ENCODE data around the gene ANP32B. TPM values are rescaled to one million over a fixed set of nuclear protein-coding genes. Genes with fewer than 3 reads are reported as not detected.

ANP32B gene
- polyA plus RNA-seq, 1 of the 3 experiments (the other 2 are of a cell fraction), result 28.4 TPM

DNA sequence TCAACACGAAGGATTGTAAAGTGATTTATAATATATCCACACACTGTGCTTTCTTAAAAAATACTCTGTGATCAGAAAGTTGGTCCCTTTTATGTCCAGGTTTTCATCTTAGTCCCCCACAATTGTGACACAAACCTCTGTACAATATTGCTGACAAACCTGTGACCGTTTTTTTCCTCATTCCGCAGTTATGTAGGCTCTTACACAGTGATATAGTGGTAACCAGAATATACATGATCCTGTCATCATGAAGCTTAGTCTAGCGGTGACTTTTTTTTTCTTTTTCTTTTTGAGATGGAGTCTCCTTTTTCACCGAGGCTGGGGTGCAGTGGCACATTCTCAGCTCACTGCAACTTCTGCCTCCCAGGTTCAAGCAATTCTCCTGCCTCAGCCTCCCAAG is 8.7 kb downstream of the ANP32B start:
- H3F3A ChIP-seq (replicated peaks; ENCODE audit: insufficient read depth), result peaks cover 8% of the 10 kb centered on the region
- no peak overlapping the region for H3K9ac ChIP-seq
- H3K36me3 ChIP-seq (replicated peaks in 1 of 2; ENCODE audit: control insufficient read depth in 1 of 2, insufficient read depth in 2 of 2, low read length in 1 of 2), result peaks cover 8 to 23% of the 10 kb centered on the region in 2 experiments
- H3K4me1 ChIP-seq (ENCODE audit: control insufficient read depth in 1 of 2, insufficient read depth in 2 of 2, low read depth in 1 of 2, low read length in 1 of 2), result peaks cover 4 to 19% of the 10 kb centered on the region in 2 experiments; a peak in 3 of 4 replicates
- H3K9me2 ChIP-seq, result no peaks in the 10 kb centered on the region
- H3K4me3 ChIP-seq (ENCODE audit: low read depth in 2 of 2, low read length in 1 of 2), result no peak overlapping the region
- no peaks in the 10 kb centered on the region for H3K27me3 ChIP-seq (ENCODE audit: insufficient read depth)
- ChIA-PET CTCF (interaction anchor here (0.7 kb wide), 2 partner anchors 9 to 68 kb away, joined by 3 to 4 read pairs; partner anchors contain the start of gene ANP32B), POLR2A (interaction anchor here (1.2 kb wide), 1 partner anchor 8 kb away, joined by 3 read pairs; no protein-coding TSS in a partner anchor)
- peaks cover 91% of the 10 kb centered on the region for H4K20me1 ChIP-seq (ENCODE audit: insufficient read depth)
- H3K4me2 ChIP-seq, result no peak overlapping the region
- no peak overlapping the region for H3K27ac ChIP-seq (ENCODE audit: low read depth in 2 of 2, low read length in 1 of 2)
- DNase-seq, result no peak
- peaks cover 100% of the 10 kb centered on the region for H3K79me2 ChIP-seq (ENCODE audit: insufficient read depth)
- no peaks in the 10 kb centered on the region for H3K9me3 ChIP-seq
- H2AFZ ChIP-seq (ENCODE audit: low read depth), result no peak overlapping the region
- TF ChIP-seq FOXM1 (IDR thresholded peaks at IDR 0.05; ENCODE audit: low read depth) (no peak), TEAD4 (IDR thresholded peaks at IDR 0.05; ENCODE audit: borderline replicate concordance, insufficient read depth) (no peak), ELF1 (IDR thresholded peaks at IDR 0.05) (no peak), GATA2 (CRISPR knock-in tag; IDR thresholded peaks at IDR 0.05) (no peak), EZH2phosphoT487 (IDR thresholded peaks at IDR 0.05; ENCODE audit: borderline replicate concordance, low read depth) (no peak), SMC3 (IDR thresholded peaks at IDR 0.05; ENCODE audit: low read depth, low read length) (no peak), NRF1 (IDR thresholded peaks at IDR 0.05; ENCODE audit: low read depth, low read length) (no peak), TCF12 (IDR thresholded peaks at IDR 0.05) (no peak), FOXJ3 (CRISPR knock-in tag; IDR thresholded peaks at IDR 0.05) (no peak)
- TF ChIP-seq, protein P1, sequence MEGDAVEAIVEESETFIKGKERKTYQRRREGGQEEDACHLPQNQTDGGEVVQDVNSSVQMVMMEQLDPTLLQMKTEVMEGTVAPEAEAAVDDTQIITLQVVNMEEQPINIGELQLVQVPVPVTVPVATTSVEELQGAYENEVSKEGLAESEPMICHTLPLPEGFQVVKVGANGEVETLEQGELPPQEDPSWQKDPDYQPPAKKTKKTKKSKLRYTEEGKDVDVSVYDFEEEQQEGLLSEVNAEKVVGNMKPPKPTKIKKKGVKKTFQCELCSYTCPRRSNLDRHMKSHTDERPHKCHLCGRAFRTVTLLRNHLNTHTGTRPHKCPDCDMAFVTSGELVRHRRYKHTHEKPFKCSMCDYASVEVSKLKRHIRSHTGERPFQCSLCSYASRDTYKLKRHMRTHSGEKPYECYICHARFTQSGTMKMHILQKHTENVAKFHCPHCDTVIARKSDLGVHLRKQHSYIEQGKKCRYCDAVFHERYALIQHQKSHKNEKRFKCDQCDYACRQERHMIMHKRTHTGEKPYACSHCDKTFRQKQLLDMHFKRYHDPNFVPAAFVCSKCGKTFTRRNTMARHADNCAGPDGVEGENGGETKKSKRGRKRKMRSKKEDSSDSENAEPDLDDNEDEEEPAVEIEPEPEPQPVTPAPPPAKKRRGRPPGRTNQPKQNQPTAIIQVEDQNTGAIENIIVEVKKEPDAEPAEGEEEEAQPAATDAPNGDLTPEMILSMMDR (IDR thresholded peaks at IDR 0.05), result no peak
- TF ChIP-seq, protein P2, sequence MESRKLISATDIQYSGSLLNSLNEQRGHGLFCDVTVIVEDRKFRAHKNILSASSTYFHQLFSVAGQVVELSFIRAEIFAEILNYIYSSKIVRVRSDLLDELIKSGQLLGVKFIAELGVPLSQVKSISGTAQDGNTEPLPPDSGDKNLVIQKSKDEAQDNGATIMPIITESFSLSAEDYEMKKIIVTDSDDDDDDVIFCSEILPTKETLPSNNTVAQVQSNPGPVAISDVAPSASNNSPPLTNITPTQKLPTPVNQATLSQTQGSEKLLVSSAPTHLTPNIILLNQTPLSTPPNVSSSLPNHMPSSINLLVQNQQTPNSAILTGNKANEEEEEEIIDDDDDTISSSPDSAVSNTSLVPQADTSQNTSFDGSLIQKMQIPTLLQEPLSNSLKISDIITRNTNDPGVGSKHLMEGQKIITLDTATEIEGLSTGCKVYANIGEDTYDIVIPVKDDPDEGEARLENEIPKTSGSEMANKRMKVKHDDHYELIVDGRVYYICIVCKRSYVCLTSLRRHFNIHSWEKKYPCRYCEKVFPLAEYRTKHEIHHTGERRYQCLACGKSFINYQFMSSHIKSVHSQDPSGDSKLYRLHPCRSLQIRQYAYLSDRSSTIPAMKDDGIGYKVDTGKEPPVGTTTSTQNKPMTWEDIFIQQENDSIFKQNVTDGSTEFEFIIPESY (IDR thresholded peaks at IDR 0.05; ENCODE audit: borderline replicate concordance, low read depth), result no peak
- TF ChIP-seq, protein P3, sequence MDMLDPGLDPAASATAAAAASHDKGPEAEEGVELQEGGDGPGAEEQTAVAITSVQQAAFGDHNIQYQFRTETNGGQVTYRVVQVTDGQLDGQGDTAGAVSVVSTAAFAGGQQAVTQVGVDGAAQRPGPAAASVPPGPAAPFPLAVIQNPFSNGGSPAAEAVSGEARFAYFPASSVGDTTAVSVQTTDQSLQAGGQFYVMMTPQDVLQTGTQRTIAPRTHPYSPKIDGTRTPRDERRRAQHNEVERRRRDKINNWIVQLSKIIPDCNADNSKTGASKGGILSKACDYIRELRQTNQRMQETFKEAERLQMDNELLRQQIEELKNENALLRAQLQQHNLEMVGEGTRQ (IDR thresholded peaks at IDR 0.05; ENCODE audit: borderline replicate concordance, low read depth, low read length), result no peak
- TF ChIP-seq, protein P4, sequence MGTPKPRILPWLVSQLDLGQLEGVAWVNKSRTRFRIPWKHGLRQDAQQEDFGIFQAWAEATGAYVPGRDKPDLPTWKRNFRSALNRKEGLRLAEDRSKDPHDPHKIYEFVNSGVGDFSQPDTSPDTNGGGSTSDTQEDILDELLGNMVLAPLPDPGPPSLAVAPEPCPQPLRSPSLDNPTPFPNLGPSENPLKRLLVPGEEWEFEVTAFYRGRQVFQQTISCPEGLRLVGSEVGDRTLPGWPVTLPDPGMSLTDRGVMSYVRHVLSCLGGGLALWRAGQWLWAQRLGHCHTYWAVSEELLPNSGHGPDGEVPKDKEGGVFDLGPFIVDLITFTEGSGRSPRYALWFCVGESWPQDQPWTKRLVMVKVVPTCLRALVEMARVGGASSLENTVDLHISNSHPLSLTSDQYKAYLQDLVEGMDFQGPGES (IDR thresholded peaks at IDR 0.05; ENCODE audit: low read depth, low read length), result no peak
- TF ChIP-seq, protein P5, sequence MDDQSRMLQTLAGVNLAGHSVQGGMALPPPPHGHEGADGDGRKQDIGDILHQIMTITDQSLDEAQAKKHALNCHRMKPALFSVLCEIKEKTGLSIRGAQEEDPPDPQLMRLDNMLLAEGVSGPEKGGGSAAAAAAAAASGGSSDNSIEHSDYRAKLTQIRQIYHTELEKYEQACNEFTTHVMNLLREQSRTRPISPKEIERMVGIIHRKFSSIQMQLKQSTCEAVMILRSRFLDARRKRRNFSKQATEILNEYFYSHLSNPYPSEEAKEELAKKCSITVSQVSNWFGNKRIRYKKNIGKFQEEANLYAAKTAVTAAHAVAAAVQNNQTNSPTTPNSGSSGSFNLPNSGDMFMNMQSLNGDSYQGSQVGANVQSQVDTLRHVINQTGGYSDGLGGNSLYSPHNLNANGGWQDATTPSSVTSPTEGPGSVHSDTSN (IDR thresholded peaks at IDR 0.05), result no peak
- 90% methylated on average over 5 of the region's 5 CpGs for WGBS (ENCODE audit: low lambda C conversion rate)

Data from SK-N-SH (cell line).